GM23338 (cell line): ENCODE measurements around the gene NHERF1. TPM values are rescaled to one million over a fixed set of nuclear protein-coding genes. Genes with fewer than 3 reads are reported as not detected.

Experiments used
- EZH2 ChIP-seq: fragments of 200-600 bp; sonication (generic); IDR thresholded peaks from one replicate; pipeline ENCODE4 v1.8.0; 2017; ENCODE audit warnings: antibody characterized with exemption, mild to moderate bottlenecking, low read depth; ENCODE audit not compliant: unreplicated experiment
- NANOG ChIP-seq: IDR thresholded peaks from 2 replicates; pipeline ENCODE4 v1.6.1; 2016; ENCODE audit warnings: antibody characterized with exemption, borderline replicate concordance
- REST ChIP-seq: IDR thresholded peaks from one replicate; pipeline ENCODE4 v1.6.1; 2018; ENCODE audit warnings: antibody characterized with exemption; ENCODE audit not compliant: unreplicated experiment
- STAT1 ChIP-seq: IDR thresholded peaks from one replicate; pipeline ENCODE4 v1.6.1; 2016; ENCODE audit warnings: antibody characterized with exemption; ENCODE audit not compliant: unreplicated experiment
- ZNF114 ChIP-seq: fragments of 250-450 bp; sonication (Bioruptor Pico); IDR thresholded peaks from 2 replicates; pipeline ENCODE4 v1.5.0; 2020; ENCODE audit warnings: mild to moderate bottlenecking, moderate library complexity
- microRNA-seq: library from miRNA; unstranded; fragments of <30 nt; microRNA quantifications from one replicate; pipeline ENCODE4, GENCODE V29; 2017
- polyA plus RNA-seq: library from polyadenylated mRNA; unstranded; fragments of >200 nt; fragmentation: Nextera tagmentation; extraction: Ambion mirVana; gene quantifications from 2 replicates; pipeline ENCODE4 v1.2.1, GENCODE V29; 2016
- total RNA-seq: library from RNA; depleted of rRNA; stranded (reverse); fragments of >200 nt; shearing (Covaris generic); gene quantifications from 2 replicates; pipeline ENCODE4 v1.2.3, GENCODE V29; 2014; rRNA removed
- TF ChIP-seq, protein P1 (sequence below): fragments of 250-450 bp; sonication (Bioruptor Pico); IDR thresholded peaks from 2 replicates; pipeline ENCODE4 v1.5.0; 2020; ENCODE audit warnings: mild to moderate bottlenecking, moderate library complexity
- TF ChIP-seq, protein P2 (sequence below), 2 experiments: fragments of 200-600 bp in 1 of 2; sonication (generic) in 1 of 2; conservative IDR thresholded peaks; 2 replicates each; pipeline versions ENCODE4 v1.5.1 to v1.6.1; 2016 to 2017; ENCODE audit warnings: antibody characterized with exemption in 2 of 2, low read depth in 2 of 2, mild to moderate bottlenecking in 2 of 2, moderate library complexity in 1 of 2
- TF ChIP-seq, protein P3 (sequence below): IDR thresholded peaks from 2 replicates; pipeline ENCODE4 v1.6.1; 2016; ENCODE audit warnings: antibody characterized with exemption

NHERF1 gene
- total and polyA plus RNA-seq, 2 experiments from 2014 or later, result 48.8 to 100 TPM

DNA sequence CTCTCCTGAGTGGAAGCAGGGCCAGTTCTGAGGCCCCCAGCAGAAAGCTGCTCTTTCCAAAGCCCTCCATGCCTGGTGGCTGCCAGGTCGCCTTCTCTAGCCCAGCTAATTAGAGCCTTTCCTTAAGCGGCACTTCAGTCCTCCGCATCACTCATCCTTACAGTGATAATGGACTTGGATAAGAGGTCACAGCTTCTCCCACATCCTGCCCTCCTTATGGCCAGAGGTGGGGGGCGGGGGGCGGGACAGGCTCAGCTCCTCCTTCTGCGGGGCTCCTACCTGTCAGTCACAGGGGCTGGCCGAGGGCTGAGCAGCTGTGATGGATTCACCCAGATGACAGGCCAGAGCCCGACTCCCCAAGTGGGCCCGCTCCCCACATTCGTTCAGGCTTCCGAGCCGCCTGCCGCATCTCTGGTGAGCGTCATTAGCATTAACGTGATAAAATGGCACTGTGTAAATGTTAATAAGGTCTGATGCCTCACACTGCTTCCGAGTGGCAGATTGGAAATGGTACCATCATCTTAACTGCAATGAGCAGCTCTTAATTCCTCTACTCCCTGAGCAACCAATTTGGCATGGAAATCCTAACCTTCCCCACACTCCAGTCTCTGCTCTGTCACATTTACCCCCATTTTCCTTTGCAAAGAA lies 70.0 kb downstream of the NHERF1 start (continued):
- TF ChIP-seq, protein P1, sequence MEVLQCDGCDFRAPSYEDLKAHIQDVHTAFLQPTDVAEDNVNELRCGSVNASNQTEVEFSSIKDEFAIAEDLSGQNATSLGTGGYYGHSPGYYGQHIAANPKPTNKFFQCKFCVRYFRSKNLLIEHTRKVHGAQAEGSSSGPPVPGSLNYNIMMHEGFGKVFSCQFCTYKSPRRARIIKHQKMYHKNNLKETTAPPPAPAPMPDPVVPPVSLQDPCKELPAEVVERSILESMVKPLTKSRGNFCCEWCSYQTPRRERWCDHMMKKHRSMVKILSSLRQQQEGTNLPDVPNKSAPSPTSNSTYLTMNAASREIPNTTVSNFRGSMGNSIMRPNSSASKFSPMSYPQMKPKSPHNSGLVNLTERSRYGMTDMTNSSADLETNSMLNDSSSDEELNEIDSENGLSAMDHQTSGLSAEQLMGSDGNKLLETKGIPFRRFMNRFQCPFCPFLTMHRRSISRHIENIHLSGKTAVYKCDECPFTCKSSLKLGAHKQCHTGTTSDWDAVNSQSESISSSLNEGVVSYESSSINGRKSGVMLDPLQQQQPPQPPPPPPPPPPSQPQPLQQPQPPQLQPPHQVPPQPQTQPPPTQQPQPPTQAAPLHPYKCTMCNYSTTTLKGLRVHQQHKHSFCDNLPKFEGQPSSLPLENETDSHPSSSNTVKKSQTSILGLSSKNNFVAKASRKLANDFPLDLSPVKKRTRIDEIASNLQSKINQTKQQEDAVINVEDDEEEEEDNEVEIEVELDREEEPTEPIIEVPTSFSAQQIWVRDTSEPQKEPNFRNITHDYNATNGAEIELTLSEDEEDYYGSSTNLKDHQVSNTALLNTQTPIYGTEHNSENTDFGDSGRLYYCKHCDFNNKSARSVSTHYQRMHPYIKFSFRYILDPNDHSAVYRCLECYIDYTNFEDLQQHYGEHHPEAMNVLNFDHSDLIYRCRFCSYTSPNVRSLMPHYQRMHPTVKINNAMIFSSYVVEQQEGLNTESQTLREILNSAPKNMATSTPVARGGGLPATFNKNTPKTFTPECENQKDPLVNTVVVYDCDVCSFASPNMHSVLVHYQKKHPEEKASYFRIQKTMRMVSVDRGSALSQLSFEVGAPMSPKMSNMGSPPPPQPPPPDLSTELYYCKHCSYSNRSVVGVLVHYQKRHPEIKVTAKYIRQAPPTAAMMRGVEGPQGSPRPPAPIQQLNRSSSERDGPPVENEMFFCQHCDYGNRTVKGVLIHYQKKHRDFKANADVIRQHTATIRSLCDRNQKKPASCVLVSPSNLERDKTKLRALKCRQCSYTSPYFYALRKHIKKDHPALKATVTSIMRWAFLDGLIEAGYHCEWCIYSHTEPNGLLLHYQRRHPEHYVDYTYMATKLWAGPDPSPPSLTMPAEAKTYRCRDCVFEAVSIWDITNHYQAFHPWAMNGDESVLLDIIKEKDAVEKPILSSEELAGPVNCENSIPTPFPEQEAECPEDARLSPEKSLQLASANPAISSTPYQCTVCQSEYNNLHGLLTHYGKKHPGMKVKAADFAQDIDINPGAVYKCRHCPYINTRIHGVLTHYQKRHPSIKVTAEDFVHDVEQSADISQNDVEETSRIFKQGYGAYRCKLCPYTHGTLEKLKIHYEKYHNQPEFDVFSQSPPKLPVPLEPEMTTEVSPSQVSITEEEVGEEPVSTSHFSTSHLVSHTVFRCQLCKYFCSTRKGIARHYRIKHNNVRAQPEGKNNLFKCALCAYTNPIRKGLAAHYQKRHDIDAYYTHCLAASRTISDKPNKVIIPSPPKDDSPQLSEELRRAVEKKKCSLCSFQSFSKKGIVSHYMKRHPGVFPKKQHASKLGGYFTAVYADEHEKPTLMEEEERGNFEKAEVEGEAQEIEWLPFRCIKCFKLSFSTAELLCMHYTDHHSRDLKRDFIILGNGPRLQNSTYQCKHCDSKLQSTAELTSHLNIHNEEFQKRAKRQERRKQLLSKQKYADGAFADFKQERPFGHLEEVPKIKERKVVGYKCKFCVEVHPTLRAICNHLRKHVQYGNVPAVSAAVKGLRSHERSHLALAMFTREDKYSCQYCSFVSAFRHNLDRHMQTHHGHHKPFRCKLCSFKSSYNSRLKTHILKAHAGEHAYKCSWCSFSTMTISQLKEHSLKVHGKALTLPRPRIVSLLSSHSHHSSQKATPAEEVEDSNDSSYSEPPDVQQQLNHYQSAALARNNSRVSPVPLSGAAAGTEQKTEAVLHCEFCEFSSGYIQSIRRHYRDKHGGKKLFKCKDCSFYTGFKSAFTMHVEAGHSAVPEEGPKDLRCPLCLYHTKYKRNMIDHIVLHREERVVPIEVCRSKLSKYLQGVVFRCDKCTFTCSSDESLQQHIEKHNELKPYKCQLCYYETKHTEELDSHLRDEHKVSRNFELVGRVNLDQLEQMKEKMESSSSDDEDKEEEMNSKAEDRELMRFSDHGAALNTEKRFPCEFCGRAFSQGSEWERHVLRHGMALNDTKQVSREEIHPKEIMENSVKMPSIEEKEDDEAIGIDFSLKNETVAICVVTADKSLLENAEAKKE (CRISPR knock-in tag), result no peak
- TF ChIP-seq, protein P2, sequence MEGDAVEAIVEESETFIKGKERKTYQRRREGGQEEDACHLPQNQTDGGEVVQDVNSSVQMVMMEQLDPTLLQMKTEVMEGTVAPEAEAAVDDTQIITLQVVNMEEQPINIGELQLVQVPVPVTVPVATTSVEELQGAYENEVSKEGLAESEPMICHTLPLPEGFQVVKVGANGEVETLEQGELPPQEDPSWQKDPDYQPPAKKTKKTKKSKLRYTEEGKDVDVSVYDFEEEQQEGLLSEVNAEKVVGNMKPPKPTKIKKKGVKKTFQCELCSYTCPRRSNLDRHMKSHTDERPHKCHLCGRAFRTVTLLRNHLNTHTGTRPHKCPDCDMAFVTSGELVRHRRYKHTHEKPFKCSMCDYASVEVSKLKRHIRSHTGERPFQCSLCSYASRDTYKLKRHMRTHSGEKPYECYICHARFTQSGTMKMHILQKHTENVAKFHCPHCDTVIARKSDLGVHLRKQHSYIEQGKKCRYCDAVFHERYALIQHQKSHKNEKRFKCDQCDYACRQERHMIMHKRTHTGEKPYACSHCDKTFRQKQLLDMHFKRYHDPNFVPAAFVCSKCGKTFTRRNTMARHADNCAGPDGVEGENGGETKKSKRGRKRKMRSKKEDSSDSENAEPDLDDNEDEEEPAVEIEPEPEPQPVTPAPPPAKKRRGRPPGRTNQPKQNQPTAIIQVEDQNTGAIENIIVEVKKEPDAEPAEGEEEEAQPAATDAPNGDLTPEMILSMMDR (conservative IDR thresholded peaks at IDR 0.05; ENCODE audit: low read depth in 2 of 2), result no peak
- no peak for TF ChIP-seq EZH2
- TF ChIP-seq STAT1, result no peak
- no peak for TF ChIP-seq ZNF114 (CRISPR knock-in tag)
- TF ChIP-seq, protein P3, sequence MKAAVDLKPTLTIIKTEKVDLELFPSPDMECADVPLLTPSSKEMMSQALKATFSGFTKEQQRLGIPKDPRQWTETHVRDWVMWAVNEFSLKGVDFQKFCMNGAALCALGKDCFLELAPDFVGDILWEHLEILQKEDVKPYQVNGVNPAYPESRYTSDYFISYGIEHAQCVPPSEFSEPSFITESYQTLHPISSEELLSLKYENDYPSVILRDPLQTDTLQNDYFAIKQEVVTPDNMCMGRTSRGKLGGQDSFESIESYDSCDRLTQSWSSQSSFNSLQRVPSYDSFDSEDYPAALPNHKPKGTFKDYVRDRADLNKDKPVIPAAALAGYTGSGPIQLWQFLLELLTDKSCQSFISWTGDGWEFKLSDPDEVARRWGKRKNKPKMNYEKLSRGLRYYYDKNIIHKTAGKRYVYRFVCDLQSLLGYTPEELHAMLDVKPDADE, result no peak
- no peak for TF ChIP-seq REST
- no peak for TF ChIP-seq NANOG

Small RNA genes within 50 kb of the gene (microRNA-seq; reads per million reads assigned to microRNA genes)
- gene MIR3615, result 17.3 reads per million, percentile 41 among the genes with 10 or more reads in this experiment

Other genes with a start within 250 kb of the NHERF1 start
- gene CD300LB, start 217.2 kb upstream of the NHERF1 start, total RNA-seq, result not detected in 2 replicates
- gene CD300LB, start 217.2 kb upstream of the NHERF1 start, polyA plus RNA-seq, result not detected in 2 replicates
- gene CD300C, start 202.5 kb upstream of the NHERF1 start, total RNA-seq, result not detected in 2 replicates
- not detected in 2 replicates for gene CD300C, start 202.5 kb upstream of the NHERF1 start, polyA plus RNA-seq
- gene CD300H, start 181.1 kb upstream of the NHERF1 start, total RNA-seq, result not detected in 2 replicates
- not detected in 2 replicates for gene CD300H, start 181.1 kb upstream of the NHERF1 start, polyA plus RNA-seq
- gene CD300LD, start 156.3 kb upstream of the NHERF1 start, total RNA-seq, result not detected in 2 replicates
- gene CD300LD, start 156.3 kb upstream of the NHERF1 start, polyA plus RNA-seq, result not detected in 2 replicates
- gene CD300E, start 124.9 kb upstream of the NHERF1 start, total RNA-seq, result not detected in 2 replicates
- not detected in 2 replicates for gene CD300E, start 124.9 kb upstream of the NHERF1 start, polyA plus RNA-seq
- gene CD300LF, start 35.7 kb upstream of the NHERF1 start, total RNA-seq, result not detected in 2 replicates
- not detected in 2 replicates for gene CD300LF, start 35.7 kb upstream of the NHERF1 start, polyA plus RNA-seq
- 3.4 and 5.2 TPM in 2 replicates for gene RAB37, start 11.4 kb upstream of the NHERF1 start, total RNA-seq
- 3.3 and 3.6 TPM in 2 replicates for gene RAB37, start 11.4 kb upstream of the NHERF1 start, polyA plus RNA-seq
- 37.5 and 62.1 TPM in 2 replicates for gene NAT9, start 27.7 kb downstream of the NHERF1 start, total RNA-seq
- 30.7 and 37.3 TPM in 2 replicates for gene NAT9, start 27.7 kb downstream of the NHERF1 start, polyA plus RNA-seq
- gene GRIN2C, start 111.3 kb downstream of the NHERF1 start, total RNA-seq, result 0.10 TPM in 1 of 2 replicates, not detected in the other
- 0.07 and 0.19 TPM in 2 replicates for gene GRIN2C, start 111.3 kb downstream of the NHERF1 start, polyA plus RNA-seq
- 33.1 and 34.5 TPM in 2 replicates for gene FDXR, start 124.4 kb downstream of the NHERF1 start, total RNA-seq
- 19.9 and 21.7 TPM in 2 replicates for gene FDXR, start 124.4 kb downstream of the NHERF1 start, polyA plus RNA-seq
- 0.73 and 1.6 TPM in 2 replicates for gene FADS6, start 145.0 kb downstream of the NHERF1 start, total RNA-seq
- gene FADS6, start 145.0 kb downstream of the NHERF1 start, polyA plus RNA-seq, result 0.35 and 0.42 TPM in 2 replicates
- 1.7 and 3.5 TPM in 2 replicates for gene USH1G, start 174.6 kb downstream of the NHERF1 start, total RNA-seq
- 0.28 and 0.34 TPM in 2 replicates for gene USH1G, start 174.6 kb downstream of the NHERF1 start, polyA plus RNA-seq
- not detected in 2 replicates for gene OTOP2, start 175.6 kb downstream of the NHERF1 start, total RNA-seq
- not detected in 2 replicates for gene OTOP2, start 175.6 kb downstream of the NHERF1 start, polyA plus RNA-seq
- not detected in 2 replicates for gene OTOP3, start 187.3 kb downstream of the NHERF1 start, total RNA-seq
- not detected in 2 replicates for gene OTOP3, start 187.3 kb downstream of the NHERF1 start, polyA plus RNA-seq
- 6.3 and 8.7 TPM in 2 replicates for gene HID1, start 224.1 kb downstream of the NHERF1 start, total RNA-seq
- gene HID1, start 224.1 kb downstream of the NHERF1 start, polyA plus RNA-seq, result 9.0 and 10.9 TPM in 2 replicates
- 34.4 and 35.8 TPM in 2 replicates for gene CDR2L, start 239.0 kb downstream of the NHERF1 start, total RNA-seq
- 17.7 and 18.3 TPM in 2 replicates for gene CDR2L, start 239.0 kb downstream of the NHERF1 start, polyA plus RNA-seq